SK-N-SH (cell line): ENCODE data around the gene PTPN2. TPM values are rescaled to one million over a fixed set of nuclear protein-coding genes. Genes with fewer than 3 reads are reported as not detected.

ENCODE experiments used
- CTCF ChIA-PET: fragments of 300-600, 350-600 bp; formaldehyde crosslinking; extraction: SDS; loops from one replicate; lab custom pipeline; 2021; lab: Yijun Ruan, JAX
- POLR2A ChIA-PET: fragments of 350-600 bp; sonication (Branson Sonifier 250); formaldehyde crosslinking; extraction: SDS; loops from one replicate; lab custom pipeline; 2020; ENCODE audit warnings: antibody characterized with exemption, inconsistent platforms; lab: Yijun Ruan, JAX
- DNase-seq: peaks from one replicate; pipeline ENCODE4 v3.0.0; 2012
- H2AFZ ChIP-seq: fragments of 200-600 bp; sonication (generic); 2 replicates; pipeline ENCODE4 v1.8.1; 2016; ENCODE audit warnings: antibody characterized with exemption, mild to moderate bottlenecking, low read depth
- H3F3A ChIP-seq: fragments of 200-600 bp; sonication (generic); replicated peaks from 2 replicates; pipeline ENCODE3; 2016; ENCODE audit warnings: antibody characterized with exemption, mild to moderate bottlenecking; ENCODE audit not compliant: insufficient read depth
- H3K27ac ChIP-seq, 2 experiments: fragments of 200-500 bp in 1 of 2; fragments of 200-600 bp in 1 of 2; sonication (Bioruptor generic) in 1 of 2; sonication (generic), shearing (Covaris generic) in 1 of 2; 2 replicates each; pipeline versions ENCODE4 v1.5.1 to v1.6.1; 2014 to 2016; ENCODE audit warnings: low read depth in 2 of 2, inconsistent platforms in 1 of 2, low read length in 1 of 2, mild to moderate bottlenecking in 1 of 2, mixed read lengths in 1 of 2
- H3K27me3 ChIP-seq: fragments of 200-600 bp; sonication (generic), shearing (Covaris generic); 2 replicates; pipeline ENCODE4 v1.6.1; 2016; ENCODE audit warnings: mixed run types; ENCODE audit not compliant: insufficient read depth
- H3K36me3 ChIP-seq, 2 experiments: fragments of 200-500 bp in 1 of 2; fragments of 200-600 bp in 1 of 2; sonication (Bioruptor generic) in 1 of 2; sonication (generic) in 1 of 2; replicated peaks in 1 of 2; 2 replicates each; pipeline versions ENCODE3 to v1.5.1; 2014 to 2016; ENCODE audit warnings: low read length in 1 of 2, mild to moderate bottlenecking in 1 of 2; ENCODE audit not compliant: insufficient read depth in 2 of 2, control insufficient read depth in 1 of 2
- H3K4me1 ChIP-seq, 2 experiments: fragments of 200-500 bp in 1 of 2; fragments of 200-600 bp in 1 of 2; sonication (Bioruptor generic) in 1 of 2; sonication (generic), shearing (Covaris generic) in 1 of 2; 2 replicates each; pipeline versions ENCODE4 v1.5.1 to v1.6.1; 2014 to 2016; ENCODE audit warnings: low read depth in 1 of 2, low read length in 1 of 2, mixed run types in 1 of 2; ENCODE audit not compliant: insufficient read depth in 2 of 2, control insufficient read depth in 1 of 2
- H3K4me2 ChIP-seq: fragments of 200-600 bp; sonication (generic), shearing (Covaris generic); 2 replicates; pipeline ENCODE4 v1.6.1; 2017; ENCODE audit warnings: mixed run types
- H3K4me3 ChIP-seq, 2 experiments: fragments of 200-500 bp in 1 of 2; fragments of 200-600 bp in 1 of 2; sonication (Bioruptor generic) in 1 of 2; sonication (generic), shearing (Covaris generic) in 1 of 2; 2 replicates each; pipeline versions ENCODE4 v1.5.1 to v1.8.1; 2014 to 2016; ENCODE audit warnings: low read depth in 2 of 2, inconsistent platforms in 1 of 2, low read length in 1 of 2, mild to moderate bottlenecking in 1 of 2, mixed read lengths in 1 of 2, moderate library complexity in 1 of 2
- H3K79me2 ChIP-seq: fragments of 200-600 bp; sonication (generic); 2 replicates; pipeline ENCODE4 v1.8.1; 2017; ENCODE audit warnings: mild to moderate bottlenecking; ENCODE audit not compliant: insufficient read depth
- H3K9ac ChIP-seq: fragments of 200-600 bp; sonication (generic); 2 replicates; pipeline ENCODE4 v1.6.1; 2017; ENCODE audit warnings: mixed run types
- H3K9me2 ChIP-seq: fragments of 200-600 bp; sonication (generic); 2 replicates; pipeline ENCODE4 v1.6.1; 2017; ENCODE audit warnings: mixed run types
- H3K9me3 ChIP-seq: fragments of 200-600 bp; sonication (generic); 2 replicates; pipeline ENCODE4 v1.6.1; 2017; ENCODE audit warnings: mixed run types, mild to moderate bottlenecking, moderate library complexity
- H4K20me1 ChIP-seq: fragments of 200-600 bp; sonication (generic); 2 replicates; pipeline ENCODE4 v1.6.1; 2017; ENCODE audit warnings: mild to moderate bottlenecking, mixed run types; ENCODE audit not compliant: insufficient read depth
- ELF1 ChIP-seq: IDR thresholded peaks from 2 replicates; pipeline ENCODE4 v1.4.0; 2012
- EZH2phosphoT487 ChIP-seq: fragments of 200-600 bp; sonication (generic); IDR thresholded peaks from 2 replicates; pipeline ENCODE4 v1.6.1; 2017; ENCODE audit warnings: low read depth, mixed run types, mild to moderate bottlenecking, antibody characterized with exemption, moderate library complexity, borderline replicate concordance
- FOXM1 ChIP-seq: IDR thresholded peaks from 2 replicates; pipeline ENCODE4 v1.4.0; 2012; ENCODE audit warnings: low read depth, mild to moderate bottlenecking
- GATA2 ChIP-seq: sonication (generic); formaldehyde crosslinking; IDR thresholded peaks from 2 replicates; pipeline ENCODE4 v1.5.0; 2020; ENCODE audit warnings: mild to moderate bottlenecking, missing genetic modification reagents
- MAX ChIP-seq: IDR thresholded peaks from 2 replicates; pipeline ENCODE4 v1.4.0; 2012; ENCODE audit warnings: low read depth
- MXI1 ChIP-seq: IDR thresholded peaks from 2 replicates; pipeline ENCODE4 v1.6.1; 2012; ENCODE audit warnings: mild to moderate bottlenecking, low read depth, low read length, improper control_type of control experiment
- NFIC ChIP-seq: IDR thresholded peaks from 2 replicates; pipeline ENCODE4 v1.4.0; 2012; ENCODE audit warnings: borderline replicate concordance
- RCOR1 ChIP-seq: fragments of 150-350 bp; IDR thresholded peaks from 2 replicates; pipeline ENCODE4 v1.6.1; 2017; ENCODE audit warnings: antibody characterized with exemption, low read length
- SIN3A ChIP-seq: IDR thresholded peaks from 2 replicates; pipeline ENCODE4 v1.6.1; 2012; ENCODE audit warnings: low read depth, mild to moderate bottlenecking, low read length, moderate library complexity, borderline replicate concordance
- SMC3 ChIP-seq: IDR thresholded peaks from 2 replicates; pipeline ENCODE4 v1.6.1; 2012; ENCODE audit warnings: low read depth, low read length, improper control_type of control experiment
- TAF1 ChIP-seq: IDR thresholded peaks from 2 replicates; pipeline ENCODE4 v1.6.1; 2012; ENCODE audit warnings: low read depth, mild to moderate bottlenecking, low read length, moderate library complexity, borderline replicate concordance
- USF1 ChIP-seq: IDR thresholded peaks from 2 replicates; pipeline ENCODE4 v1.4.0; 2012; ENCODE audit warnings: low read depth, borderline replicate concordance
- USF2 ChIP-seq: fragments of 150-350 bp; IDR thresholded peaks from 2 replicates; pipeline ENCODE4 v1.6.1; 2017; ENCODE audit warnings: antibody characterized with exemption, low read length, low read depth, borderline replicate concordance
- WGBS: methylation state at CpG from one replicate; pipeline ENCODE4 v1.1.6; 2017; ENCODE audit warnings: low lambda C conversion rate; 5-methylcytosine and 5-hydroxymethylcytosine counted together
- polyA plus RNA-seq, 3 experiments: library from polyadenylated mRNA; depleted of rRNA; stranded (reverse); fragments of >200 nt; gene quantifications; 2 replicates each; pipeline ENCODE4 v1.2.3, GENCODE V29; 2012

The PTPN2 gene
- polyA plus RNA-seq, 1 of the 3 experiments (the other 2 are of a cell fraction), result 11.2 TPM

GRCh38 chr18:12895626-12896025 is 11.6 kb upstream of the PTPN2 start:
- POLR2A ChIA-PET, result no interaction called here
- Histone ChIP-seq H3F3A (no peaks in the 10 kb centered on the region), H3K79me2 (no peaks in the 10 kb centered on the region), H3K27ac (no peak overlapping the region), H3K27me3 (0 out of 2 replicates have a peak, but pooled peaks cover 6% of the 10 kb centered on the region), H3K4me1 (no peaks in the 10 kb centered on the region), H4K20me1 (no peaks in the 10 kb centered on the region), H3K4me3 (no peak overlapping the region), H3K9ac (no peak overlapping the region), H3K9me2 (no peaks in the 10 kb centered on the region), H3K4me2 (no peak overlapping the region), H3K36me3 (no peaks in the 10 kb centered on the region), H2AFZ (no peak overlapping the region), H3K9me3 (no peaks in the 10 kb centered on the region)
- no peak for DNase-seq
- TF ChIP-seq ELF1, result no peak
- no peak for TF ChIP-seq NFIC
- no peak for TF ChIP-seq EZH2phosphoT487
- no peak for TF ChIP-seq USF2
- TF ChIP-seq FOXM1, result no peak
- no peak for TF ChIP-seq SMC3
- no peak for TF ChIP-seq TAF1
- TF ChIP-seq GATA2, result no peak
- CTCF ChIA-PET, result interaction anchor here (0.8 to 1.8 kb wide), 3 partner anchors 12 to 168 kb away, joined by 3 to 6 read pairs (median 4); no protein-coding TSS in a partner anchor
- WGBS, result 80% methylated on average over 2 of the region's 2 CpGs

- Histone ChIP-seq H3K4me1 (no peaks in the 10 kb centered on the region), H3K27ac (no peak overlapping the region), H3K4me2 (no peak overlapping the region), H3K9me3 (no peaks in the 10 kb centered on the region), H2AFZ (no peak overlapping the region), H3K9ac (no peak overlapping the region), H3K4me3 (no peak overlapping the region), H3K79me2 (no peaks in the 10 kb centered on the region), H3F3A (no peaks in the 10 kb centered on the region), H4K20me1 (no peaks in the 10 kb centered on the region), H3K27me3 (0 out of 2 replicates have a peak, but pooled peaks cover 6% of the 10 kb centered on the region), H3K9me2 (no peaks in the 10 kb centered on the region), H3K36me3 (no peaks in the 10 kb centered on the region)
- DNase-seq, result no peak
- TF ChIP-seq FOXM1 (no peak), MXI1 (no peak), MAX (no peak), USF1 (no peak), TAF1 (no peak), SIN3A (no peak), RCOR1 (no peak)
- ChIA-PET POLR2A (no interaction called here), CTCF (interaction anchor here (0.8 to 2.7 kb wide), 5 partner anchors 13 to 168 kb away, joined by 3 to 24 read pairs (median 5); no protein-coding TSS in a partner anchor)
- 92% methylated on average over 1 of the region's 1 CpG for WGBS
Observed at GRCh38 chr18:12895014-12895413, 11.0 kb upstream of the PTPN2 start.
